Activated effector memory CD4-positive, alpha-beta T cell treated with Interleukin-2 at 50 U/mL for 16 hours (primary cell): ENCODE data around the gene GRAMD1B.
"Not testable (repeated sequence)": the region's sequence is repeated elsewhere in the genome, so short reads cannot be mapped to it uniquely, and the experiment has no call there.

ENCODE experiments used
- DNase-seq: peaks from one replicate; pipeline ENCODE4 v3.0.0-alpha.2; 2020

GRAMD1B gene

DNA sequence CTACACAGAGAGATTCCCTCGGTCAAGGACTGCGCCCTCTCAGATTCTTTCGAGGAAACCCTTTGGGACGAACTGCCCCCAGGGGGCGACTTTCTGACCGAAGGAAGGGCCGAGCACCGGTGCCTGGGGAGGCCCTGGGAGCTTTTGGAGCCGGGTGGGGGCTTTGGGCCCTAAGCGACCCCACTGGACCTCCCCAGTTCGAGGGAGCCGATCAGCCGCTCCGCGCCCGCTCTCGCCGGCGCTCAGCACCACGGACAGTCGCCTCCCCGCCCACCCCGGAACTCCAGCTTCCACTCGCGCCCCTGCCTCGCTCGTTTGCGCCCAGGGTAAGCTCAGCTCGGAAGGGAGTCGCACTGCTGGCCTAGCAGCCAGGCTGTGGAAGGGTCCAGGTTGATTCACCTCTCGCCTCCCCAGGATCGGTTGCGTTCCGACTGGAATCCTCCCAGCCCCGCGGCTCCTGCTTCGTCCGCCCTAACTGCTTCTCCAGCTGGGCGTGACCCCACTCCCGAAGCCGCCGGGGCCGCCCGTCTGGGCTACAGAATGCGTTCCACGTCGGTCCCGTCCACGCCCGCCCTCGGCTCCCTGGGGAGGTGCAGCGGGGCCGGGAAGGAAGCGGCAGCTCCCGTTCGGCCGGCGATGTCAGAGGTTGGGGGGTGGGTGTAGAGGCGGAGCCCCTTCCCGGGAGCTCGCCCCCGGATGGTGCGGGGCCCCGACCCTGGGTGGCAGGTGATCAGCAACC is 223.9 kb downstream of the GRAMD1B start:
- no peak for DNase-seq

DNA sequence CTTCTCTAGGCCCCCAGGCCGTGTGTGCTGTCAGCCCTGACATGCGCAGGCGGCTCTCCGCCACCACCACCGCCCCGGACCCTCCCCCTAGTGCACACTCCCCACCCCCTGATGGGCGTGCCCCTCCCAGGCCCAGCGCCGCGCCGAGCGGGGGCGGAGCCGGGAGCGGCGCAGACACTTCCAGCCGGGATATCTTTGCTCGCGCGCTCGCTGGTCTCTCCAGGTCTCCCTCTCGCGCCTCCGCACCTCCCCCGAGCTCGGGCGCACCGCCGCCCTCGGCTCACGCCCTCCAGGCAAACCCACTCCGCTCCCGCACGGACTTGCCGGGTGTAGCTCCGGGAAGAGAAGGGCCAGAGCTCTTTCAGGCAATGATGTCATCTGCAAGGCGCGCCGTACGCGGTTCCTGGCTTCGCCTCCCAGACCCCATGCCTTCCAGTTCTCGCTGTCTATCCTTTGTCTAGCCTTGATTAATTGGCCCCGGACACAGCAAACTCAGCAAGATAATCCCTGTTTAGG is 224.6 kb downstream of the GRAMD1B start, which contains the start of gene SCN3B:
Gene SCN3B (minus strand): TSS at position 59 of the 516 bp plus-strand sequence. CDS start 823 bp downstream, outside the sequence.
- DNase-seq = no peak

DNA sequence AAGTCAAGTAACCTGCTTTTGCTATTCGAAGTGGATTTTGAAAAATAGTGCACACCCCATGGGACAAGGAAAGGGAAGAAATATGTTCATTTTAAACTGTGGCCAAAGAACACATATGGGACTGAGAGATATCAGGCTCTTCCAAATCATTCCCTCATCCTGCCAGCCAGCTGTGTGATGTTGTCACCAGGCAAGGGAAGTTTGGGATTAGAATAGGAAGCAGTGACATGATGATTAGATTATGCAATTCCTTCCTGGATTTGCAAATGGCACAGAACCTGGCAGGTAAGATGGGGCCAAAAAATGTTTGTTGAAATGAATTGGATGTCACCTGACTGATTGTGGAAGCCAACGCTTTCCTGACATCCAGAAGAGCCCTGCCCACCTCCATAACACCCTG is 229.2 kb downstream of the GRAMD1B start:
- no peak for DNase-seq

DNA sequence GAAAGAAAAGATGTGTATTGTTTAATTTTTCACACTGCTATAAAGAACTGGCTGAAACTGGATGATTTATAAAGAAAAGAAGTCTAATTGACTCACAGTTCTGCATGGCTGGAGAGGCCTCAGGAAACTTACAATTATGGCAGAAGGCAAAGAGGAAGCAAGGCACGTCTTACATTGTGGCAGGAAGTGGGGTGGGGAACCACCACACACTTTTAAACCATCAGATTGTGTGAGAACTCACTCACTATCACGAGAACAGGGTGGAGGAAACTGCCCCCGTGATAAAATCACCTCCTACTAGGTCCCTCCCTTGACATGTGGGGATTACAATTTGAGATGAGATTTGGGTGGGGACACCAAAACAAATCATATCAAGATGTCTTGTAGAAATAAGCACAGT is 229.9 kb downstream of the GRAMD1B start:
- DNase-seq = not testable (repeated sequence)

DNA sequence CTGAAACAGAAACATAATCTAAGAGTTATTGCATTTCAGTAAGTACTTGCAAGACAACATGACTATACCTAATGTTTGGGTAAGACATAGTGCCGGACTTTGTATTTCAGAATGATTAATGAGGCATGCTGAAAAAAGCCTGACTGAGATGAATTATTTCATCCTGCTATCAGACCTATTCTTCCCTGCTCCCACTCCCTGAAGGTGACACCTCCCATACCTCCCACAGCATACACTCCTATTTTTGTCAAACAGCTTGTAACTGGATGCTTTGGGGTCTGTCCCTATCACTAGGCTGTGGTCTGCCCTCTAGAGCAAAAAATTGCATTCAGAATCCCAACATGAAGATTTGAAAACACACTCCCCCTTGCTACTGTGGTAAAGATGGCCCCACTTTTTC is 235.2 kb downstream of the GRAMD1B start:
- no peak for DNase-seq

DNA sequence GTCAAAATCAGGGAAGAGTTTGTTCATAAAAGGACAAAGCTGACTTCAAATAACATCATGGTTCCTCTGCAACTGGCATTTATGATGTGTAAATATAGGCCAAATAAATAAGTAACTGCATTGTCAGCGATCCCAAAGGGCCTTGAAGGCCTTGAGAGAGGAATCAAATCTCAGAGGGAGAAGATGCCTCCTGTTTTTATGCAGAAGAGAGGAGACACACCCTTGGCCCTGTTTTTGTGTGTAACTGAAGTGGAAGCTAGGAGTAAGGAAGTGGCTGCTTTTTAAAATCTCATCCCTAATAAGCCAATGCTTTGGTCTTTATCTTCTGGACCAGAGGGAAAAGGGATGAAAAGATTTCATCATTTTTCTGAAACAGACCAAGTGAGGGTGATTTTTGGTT is 240.0 kb downstream of the GRAMD1B start:
- DNase-seq = no peak

DNA sequence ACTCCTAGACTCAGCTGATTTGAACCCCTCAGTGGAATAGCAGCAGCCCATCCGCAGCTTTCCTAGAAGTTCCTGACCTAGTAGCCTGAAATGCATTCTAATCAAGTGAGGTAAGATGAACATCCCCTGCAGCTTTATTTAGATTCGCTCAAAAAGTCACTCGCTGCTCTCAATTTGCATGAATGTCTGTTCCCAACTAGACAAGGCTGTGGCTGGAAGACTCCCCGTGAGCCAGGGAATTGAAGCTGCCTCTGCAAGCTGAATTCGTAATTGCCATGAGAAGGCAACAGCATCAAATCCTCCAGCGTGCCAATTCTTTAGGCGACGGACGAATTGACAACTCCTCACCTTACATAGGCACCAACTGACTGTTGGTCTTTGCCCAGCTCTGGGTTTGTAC is 241.5 kb downstream of the GRAMD1B start:
- DNase-seq = no peak

DNA sequence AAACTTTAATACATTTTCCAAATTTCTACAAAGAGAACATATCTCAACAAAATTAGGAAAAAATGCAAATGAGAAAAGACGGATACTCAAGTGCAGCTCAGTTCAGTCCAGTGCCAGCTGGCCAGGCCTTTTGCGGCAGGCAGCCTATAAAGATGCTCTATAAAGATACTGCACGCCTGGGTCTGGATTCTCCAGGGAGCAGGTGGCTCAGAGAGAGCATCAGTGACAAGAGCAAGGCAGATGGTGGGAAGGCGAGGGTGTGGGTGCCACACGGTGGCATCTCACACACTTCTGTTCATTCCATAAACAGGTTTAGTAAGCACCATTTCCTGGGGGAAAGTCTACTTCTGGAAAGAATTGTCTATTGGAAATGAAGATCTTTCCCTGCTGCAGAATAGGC is 242.5 kb downstream of the GRAMD1B start:
- no peak for DNase-seq

DNA sequence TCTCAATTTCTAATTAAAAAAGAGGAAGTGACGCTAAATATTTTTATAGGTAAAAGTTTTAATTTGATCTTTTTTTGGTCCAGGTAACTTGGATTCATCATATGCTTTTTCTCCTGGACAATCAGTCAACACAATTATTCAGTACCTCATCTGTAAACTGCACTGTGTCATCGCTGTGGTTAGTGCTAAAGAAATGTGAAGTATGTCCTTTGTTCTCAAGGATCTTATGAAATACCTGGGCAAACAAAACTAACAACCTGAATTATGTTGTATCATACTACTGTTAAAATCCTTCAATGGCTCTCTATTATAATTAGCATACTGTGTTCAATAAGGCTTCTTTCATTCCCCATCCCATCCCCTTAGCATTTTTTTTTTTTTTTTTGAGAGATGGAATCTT is 244.2 kb downstream of the GRAMD1B start:
- DNase-seq = no peak
